Measurements from ENCODE around the gene MBP. TPM values are rescaled to one million over a fixed set of nuclear protein-coding genes. Genes with fewer than 3 reads are reported as not detected.

The MBP gene
- total RNA-seq, 1 donor from 2014 or later: 0.53 TPM

DNA sequence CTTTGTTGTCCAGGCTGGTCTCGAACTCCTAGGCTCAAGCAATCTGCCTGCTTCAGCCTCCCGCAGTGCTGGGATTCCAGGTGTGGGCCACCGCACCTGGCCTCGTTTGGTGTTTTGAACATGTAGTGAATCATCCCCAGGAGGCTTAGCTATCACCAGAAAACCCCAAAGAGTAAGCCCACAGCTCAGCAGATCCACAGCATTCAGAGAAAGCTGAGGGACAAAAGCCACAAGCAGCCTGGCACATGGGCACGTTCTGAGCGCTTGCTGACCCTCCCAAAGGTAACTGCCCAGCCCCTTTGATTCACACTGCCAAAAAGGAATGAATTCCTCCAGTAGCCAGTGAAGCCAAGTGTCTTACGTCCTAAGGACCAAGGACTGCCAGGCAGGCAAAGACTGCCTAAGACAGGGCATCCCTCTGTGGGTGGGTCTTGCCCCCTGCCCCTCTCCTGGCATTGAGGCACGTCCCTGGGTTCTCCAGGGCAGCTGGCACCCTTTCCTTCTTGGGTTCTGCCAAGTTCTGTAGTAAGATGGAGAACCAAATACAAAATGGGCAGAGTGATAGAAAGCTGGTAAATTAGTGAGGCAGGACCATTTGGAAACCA is 31.7 kb downstream of the MBP start:
- no peak for DNase-seq (ENCODE audit: low read depth, low spot score)

DNA sequence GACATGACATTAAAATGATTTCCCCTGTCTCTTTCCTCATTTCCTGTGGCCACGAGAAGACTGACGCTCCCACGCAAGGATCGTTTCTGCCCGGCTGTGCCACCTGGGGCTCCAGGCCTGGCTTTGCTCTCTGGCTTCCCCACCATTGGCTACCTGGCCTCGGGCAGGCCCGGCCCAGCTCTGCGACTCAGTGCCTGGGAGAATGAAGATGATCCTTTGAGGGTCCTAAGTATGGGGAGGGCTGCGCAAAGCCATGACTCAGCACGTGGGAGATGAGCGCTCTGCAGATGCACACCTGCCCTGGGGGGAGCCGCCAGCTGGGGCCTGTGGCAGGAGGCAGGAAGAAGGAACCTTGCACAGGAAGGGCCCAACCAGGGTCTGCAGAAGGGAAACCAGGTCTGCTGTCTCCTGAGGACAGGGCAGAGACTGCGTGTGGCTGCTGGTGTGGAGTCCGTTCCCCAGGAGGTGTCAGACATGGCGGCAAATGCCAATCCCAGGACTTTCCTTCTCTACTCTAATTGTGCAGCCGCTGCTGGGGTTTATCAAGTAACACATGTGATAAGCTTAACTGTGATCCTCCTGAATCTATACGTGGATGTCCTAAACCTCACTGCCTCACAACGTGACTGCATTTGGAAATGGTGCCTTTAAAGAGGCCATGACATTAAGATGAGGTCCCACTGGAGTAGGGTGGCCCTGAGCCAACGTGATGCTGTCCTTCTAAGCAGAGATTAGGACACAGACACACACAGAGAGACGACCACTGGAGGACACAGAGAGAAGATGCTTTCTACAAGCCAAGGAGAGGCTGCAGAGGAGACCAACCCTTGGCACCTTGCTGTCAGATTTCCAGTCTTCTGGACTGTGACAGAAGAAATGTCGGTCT is 32.9 kb downstream of the MBP start:
- DNase-seq (ENCODE audit: low read depth, low spot score): no peak

DNA sequence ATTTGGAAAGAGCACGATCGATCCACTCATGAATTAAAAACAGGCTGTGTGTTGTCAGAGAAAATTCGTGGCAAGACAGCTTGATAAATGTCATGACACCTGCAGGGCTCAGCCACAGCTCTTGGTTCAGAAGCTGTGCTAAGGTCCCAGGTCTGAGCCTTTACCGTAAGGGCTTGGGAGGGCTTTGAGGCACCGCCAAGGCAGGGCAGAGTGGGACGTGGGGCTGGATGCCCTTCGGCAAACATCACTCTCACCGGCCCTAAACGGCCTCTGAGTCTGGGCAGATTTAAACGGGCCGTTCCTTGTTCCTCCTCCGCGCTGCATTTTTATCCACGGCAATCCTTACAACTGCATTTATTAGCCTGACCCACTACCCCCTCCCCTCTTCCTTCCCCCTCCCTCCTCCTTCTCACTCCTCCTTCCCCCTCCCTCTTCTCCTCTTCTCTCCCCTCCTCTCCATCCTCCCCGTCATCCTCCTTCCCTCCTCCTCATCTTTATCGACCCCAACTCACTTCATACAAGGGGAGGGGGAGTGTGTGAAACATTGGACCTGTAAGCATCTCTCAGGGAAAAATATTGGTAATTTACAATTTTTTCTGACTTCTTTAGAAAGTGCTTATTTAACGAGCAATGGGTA is 33.9 kb downstream of the MBP start:
- no peak for DNase-seq (ENCODE audit: low read depth, low spot score)

DNA sequence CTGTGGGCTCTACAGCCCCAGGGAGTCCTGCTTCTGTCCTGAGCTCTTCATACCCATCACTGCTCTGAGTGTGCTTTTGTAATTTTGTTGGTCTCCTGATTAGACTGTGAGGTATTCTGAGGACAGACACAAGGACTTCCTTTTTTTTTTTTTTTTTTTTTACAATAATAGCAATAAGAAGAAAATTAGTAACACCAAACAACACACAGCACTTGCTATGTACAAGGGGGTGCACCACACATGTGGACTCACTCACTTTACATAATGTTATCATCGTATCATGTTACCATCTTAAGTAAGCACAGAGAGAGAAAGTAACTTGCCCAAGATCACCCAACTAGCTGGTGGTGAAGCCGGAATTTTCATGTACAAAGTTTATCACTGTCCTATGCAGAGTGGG is 34.6 kb downstream of the MBP start:
- no peak for DNase-seq (ENCODE audit: low read depth, low spot score)

DNA sequence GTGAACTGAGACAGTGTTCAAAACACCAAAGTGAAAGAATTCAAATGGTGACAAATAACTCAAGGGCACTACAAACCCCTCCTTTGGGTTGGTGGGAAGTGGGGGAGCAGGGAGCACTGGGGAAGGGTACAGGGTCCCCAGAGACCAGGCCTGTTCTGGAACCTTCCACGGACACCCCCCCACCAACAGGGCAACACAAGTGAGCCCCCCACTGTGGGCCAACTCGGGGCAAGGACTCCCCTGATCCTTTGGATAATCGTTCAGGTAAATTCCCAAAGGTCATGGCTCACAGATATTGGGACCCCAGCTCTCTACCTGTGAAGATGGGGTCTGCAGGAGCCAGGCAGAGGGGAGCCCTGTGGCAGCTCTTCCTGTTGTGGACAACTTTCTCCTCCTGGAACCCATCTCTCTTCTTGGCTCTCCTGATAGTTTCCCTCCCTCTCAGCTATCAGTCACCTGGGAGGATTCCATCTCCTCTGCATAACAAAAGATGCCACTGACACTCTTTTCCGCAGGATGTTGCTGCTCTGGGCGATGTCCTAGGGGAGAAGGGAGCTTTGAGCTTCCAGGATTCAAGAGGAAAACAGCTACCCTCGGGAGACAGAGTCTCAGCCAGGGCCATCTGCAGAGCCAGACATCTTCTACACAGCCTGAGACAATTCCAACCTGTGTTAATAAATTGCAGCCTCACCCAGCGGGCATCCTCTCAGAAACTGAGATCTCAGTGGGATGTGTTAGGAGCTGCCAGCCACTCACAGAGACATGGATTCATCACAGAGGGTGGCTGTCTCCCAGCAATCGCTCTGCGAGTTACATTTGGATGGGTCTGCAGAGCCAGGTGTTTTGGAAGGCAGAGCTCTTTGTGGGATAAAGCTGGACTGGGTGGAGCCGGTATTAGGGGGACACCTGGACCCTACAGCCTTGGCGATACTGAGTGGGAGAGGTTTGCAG is 35.4 kb downstream of the MBP start:
- DNase-seq (ENCODE audit: low read depth, low spot score): no peak

DNA sequence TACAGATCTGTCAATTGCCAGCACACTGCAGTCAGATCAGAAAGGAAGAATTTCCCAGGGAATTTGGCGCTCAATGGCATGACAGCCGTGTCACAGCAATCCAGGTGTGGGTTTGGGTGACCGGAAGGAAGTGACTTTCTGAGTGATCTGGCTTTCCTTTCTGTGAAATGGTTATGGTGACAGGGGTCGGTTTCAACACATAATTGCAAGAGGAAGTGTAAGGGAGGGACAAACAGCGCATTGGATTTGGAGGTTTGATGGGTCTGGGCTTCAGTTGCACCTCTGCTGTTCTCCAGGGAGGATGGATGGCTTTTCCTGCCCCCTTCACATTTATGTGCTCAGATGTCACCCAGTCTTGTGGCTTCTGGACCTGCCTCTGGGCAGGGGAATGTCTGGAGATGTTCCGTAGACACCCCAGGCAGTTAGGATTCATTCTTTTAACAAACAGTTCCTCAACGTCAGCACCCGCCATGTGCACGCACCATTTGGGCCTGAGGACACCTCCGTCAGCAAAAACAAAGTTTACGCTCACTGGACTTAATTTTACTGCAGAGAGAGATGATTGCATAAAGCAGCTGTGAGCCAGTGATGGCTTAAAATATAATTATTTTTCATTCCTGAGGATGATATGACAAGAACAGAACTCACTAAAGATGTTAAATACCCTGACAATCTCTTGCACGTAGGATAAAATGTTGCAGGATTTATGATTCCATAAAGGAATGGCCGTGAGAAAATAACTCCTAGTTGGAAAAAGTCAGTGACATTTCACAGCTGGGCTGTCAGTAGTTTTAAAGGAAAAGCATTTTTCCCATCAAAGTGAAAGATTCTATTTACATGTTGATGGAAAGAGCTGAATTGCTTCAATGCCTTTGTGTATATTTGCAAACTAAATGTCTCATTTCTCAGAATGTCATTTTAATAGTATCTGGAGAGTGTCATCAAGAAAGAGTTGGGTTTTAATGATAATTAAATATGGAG is 36.9 kb downstream of the MBP start:
- no peak for DNase-seq (ENCODE audit: low read depth, low spot score)

DNA sequence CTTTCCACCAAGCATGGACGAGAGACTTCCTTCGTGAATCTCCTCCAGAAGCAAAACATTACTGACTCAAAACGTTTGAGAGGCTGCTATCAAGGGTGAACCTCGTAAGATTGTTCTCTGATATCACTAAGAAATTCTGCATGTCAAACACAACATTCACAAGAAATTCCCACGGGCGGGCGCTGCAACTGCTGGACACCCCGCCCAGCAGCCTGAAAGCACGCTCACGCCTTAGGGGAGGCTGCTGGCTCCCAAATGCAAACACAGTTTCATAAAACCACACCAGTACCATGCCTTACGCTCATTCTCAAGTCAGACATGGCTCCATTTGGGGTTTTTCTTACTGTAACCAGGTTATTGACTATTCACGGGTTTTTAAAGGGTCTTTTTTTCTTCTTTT is 39.0 kb downstream of the MBP start:
- DNase-seq (ENCODE audit: low read depth, low spot score): no peak

DNA sequence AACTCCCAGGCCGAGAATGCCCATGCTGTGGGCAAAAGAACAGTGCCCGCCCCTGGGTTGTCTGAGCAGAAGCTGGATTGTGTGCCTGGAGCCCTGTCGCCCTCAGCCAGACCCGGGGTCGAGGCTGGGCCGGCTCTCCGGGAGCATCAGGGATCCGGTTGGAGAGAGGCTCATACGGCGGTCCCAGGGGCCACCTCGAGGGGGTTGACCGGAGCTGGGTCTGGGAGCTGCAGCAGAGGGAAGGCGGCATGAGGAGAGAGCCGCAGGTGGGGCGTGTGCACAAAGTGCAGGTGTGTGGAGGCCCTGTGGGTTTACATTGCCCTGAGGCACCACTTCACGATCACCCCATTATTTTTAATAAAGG is 39.5 kb downstream of the MBP start:
- no peak for DNase-seq (ENCODE audit: low read depth, low spot score)

DNA sequence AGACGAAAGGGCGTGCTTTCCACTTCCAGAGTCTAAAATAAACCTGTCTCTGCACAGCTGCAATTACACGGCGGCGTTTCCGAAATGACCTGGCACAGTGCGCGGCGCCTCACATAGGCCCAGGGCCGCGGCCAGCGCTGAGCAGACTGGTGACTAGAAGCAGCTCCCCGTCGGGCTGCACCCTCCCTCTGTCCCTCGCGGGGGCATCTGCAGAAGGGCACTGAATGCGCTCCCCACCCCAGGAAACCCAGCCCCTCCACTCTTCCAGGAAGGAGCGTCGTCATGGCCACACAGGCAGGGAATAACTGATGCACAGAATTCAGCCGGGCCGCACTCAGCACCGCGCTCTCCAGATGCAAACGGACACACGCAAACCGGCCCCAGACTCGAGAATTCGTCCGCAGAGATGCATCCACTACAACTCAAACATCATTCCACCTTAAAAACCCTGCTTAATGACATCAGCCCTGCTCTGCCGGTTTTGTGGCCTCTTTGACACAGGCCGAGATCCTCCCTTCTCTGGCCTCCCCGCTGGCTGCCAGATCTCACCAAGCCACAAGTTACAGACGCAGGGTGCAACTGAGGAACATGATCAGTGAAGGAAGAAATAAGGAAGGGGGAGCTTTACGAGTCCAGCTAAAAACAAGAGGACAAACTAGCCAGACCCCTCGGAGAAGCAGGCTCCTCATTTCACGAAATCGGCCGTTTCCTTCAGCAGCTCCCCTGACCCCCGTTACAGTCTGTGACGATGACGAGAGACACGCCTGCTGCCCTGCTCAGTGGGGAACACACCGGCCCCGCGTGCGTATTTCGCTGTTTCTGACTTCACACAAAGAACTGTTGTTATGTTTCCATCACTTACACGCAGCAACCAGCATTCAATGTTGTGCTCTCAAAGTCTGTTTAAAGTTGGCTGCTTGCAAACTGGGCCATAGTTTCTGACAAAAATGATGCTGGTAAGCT is 40.2 kb downstream of the MBP start:
- no peak for DNase-seq (ENCODE audit: low read depth, low spot score)

DNA sequence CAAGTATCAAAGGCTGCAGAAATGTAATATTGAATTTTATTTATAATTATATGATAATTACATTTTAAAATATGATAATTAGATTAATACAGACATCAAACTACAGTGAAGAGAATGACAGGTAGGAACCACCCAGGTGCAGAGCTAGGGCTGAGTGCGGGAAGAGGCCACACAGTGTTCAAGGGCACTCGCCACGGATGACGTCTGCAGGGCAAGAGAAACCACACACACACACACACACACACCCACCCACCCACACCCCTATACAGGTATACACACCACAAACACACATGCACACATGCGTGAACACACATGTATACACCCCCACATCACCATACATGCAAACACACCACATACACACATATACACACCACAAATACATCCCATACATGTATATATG is 41.2 kb downstream of the MBP start:
- DNase-seq (ENCODE audit: low read depth, low spot score): no peak

DNA sequence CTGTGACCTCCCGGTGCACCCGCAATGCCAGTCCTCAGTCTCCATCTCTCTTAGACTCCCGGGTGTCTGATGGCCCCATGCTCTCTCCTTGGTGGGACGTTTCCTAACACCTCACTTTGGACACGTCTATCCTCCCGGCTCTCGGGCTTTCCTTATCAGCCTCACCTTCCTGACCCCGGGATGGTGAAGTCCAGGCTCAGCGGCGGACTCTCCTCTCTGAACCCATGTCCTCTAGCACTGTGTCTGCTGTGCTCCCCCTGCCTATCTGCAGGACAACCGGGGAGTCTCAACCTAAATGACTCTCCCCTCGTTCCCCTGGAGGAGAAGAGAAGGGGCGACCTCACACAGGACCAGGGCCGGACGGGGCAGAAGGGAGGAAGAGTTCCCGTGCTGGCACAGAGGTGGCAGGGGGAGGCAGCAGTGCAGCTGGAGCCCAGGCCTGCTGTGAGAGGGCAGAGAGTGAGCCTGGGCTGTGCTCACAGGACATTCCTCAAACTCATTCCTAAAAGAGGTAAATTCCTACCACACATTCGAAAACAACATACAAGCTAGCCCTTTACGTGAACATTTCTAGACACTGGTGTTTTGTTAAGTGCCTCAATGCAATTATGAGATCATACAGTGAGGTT is 41.9 kb downstream of the MBP start:
- DNase-seq (ENCODE audit: low read depth, low spot score): no peak

DNA sequence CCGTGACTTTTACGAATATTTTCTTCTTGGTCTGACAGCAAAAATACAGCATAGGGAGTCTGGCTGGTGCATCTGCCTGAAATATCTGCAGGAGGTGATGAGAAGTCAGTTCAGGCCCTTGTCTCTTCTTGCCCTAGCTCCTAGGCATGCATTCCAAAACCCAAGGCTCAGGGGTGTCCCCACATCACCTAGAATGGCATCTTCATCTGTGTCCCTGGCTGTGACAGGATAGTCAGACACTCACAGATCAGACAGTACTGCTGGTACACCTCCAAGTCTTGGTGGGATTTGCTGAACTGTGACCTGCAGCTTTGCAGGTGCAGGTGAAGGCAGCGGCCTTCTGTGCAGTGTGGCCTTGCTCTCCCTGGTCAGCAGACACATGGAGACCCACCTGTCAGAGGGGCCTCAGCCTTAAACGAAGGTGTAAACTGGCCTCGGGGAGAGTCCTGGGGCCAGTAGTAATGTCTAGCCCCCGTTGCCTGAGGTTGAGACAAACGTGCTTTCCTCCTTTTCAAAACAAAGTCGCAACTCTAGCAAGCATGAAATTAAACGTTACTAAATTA is 42.8 kb downstream of the MBP start:
- DNase-seq (ENCODE audit: low read depth, low spot score): no peak

DNA sequence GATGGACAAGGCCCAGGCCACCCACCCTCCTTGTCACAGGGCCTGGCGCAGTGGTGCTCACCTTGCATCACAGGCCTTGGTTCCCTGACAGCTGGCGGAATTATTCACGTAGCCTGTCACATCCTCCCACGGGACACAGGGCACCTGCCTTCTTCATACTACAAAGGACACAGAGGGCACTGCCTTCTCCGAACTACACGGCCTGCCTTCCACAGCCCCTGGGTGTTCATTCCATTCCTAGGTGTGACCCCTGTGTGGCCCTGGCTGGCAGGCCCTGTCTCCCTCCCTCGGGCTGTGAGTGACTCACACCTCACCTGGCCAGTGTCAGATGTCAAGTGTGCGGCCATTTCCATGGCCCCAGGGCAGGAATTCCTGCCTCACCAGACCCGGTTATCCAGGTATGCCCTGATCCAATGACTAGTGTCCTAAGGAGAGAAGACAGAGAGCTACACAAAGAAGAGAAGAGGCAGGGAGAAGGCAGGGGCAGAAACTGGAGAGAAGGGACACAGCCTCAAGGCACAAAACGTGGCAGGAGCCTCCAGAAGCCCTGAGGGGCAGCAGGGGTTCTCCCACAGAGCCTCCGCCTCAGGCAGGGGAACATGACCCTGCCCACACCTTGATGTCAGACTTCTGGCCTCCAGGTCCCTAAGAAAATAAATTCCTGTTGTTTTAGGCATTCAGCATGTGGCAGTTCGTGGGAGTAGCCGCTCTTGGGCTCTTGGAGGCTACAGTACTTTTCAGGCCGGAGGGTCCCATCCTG is 43.4 kb downstream of the MBP start:
- DNase-seq (ENCODE audit: low read depth, low spot score): no peak

DNA sequence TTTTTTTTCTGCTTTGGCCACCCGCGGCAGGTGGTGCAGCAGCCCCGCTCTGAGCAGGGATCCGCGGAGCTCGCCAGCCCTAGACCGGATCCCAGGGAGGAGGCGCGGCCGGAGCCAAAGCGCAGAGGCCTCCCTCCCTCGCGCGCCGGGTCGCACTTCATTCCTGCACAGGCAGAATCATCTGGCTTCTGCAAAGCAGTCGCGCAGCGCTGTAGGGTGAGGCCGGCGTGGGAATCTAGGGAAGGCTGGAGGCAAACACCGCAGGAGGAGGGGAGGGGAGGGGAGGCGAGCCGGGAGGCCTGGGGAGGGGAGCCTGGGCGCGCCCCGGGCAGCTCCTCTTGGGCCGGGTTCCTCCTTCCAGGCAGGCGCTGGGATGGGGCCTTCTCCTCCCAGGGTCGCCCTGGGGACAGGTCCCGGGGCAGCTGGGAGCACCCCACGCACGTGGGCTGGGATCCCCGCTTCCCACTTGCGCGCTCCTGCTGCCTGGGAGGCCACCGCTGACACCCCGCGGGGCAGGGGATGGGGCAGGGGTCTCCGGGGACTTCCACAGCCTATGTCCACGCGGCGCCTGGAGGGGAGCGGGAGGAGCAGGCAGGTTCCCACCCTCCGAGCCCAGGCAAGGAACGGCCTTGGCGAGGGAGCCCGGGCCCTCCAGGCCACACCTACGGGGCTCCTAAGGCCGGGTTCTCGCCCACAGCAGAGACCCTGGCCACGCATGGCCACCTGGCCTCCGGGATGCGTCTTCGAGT is 45.0 kb downstream of the MBP start:
- DNase-seq (ENCODE audit: low read depth, low spot score): no peak

DNA sequence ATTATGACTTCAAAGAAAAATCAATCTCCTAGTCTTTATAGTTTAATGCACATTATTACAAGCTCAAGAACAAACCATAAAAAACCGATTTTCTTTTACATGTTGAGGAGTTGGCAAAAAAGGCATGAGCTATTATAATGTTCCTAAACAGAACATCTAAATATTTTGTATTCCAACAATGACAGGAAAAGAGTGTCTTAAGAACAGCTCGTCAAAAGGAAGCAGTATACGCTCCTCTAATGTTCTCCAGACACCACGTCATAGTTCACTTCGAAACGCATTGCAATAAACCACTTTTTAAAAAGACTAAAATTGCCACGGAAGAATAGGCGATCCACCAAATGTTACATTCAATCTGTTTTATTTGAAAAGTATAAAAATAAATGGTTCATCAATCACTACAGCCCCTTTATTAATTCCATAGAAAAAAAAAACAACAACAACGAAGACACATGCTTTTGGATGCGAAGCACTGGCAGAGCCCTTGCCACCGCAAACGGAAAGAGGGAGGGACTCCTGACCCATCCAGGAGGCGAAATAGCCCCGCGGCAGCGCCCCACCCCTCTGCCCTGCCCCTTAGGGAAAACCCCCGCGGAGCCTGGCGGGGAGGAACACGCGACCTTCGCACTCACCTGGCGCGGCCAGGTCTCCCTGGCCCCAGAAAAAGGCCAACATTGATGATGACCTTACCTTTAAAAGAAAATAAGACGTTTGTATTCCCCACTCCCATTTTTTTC is 45.8 kb downstream of the MBP start:
- DNase-seq (ENCODE audit: low read depth, low spot score): peak; percentile 44

DNA sequence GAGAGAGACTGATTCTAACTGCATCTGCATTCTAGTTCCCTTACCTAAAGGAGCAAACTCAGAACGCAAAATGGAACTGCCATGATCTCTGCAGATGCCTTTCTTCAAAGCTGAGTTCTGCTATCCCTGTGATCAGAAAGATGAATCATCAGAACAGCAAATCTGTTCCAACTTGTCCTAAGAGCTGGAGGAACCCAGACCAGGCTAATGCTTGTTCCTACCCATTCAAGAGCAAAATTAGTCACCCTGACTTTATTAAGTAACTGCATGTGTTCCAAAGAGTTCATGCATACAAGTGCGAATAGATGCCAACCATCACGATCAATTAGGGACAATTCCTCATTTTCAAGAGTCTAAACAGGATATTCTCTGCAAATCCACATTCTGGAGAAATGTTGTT is 46.5 kb downstream of the MBP start:
- no peak for DNase-seq (ENCODE audit: low read depth, low spot score)
